HCT116 (cell line): Measurements from ENCODE around the gene GNB2. TPM values are rescaled to one million over a fixed set of nuclear protein-coding genes. Genes with fewer than 3 reads are reported as not detected.

ENCODE experiments used
- ATAC-seq: fragments of 200-7000 bp; cut with Tn5 transposase; 2 replicates; pipeline ENCODE4 v1.9.1; 2020; ENCODE audit warnings: mild to moderate bottlenecking, moderate library complexity
- BruUV-seq: library from RNA; stranded (reverse); fragments of 400-500 nt; replicated peaks from 2 replicates; lab custom pipeline; 2021; lab: Mats Ljungman, UMichigan
- CTCF ChIA-PET: fragments of 300-600 bp; sonication (Branson Sonifier 250); formaldehyde crosslinking; loops from one replicate; lab custom pipeline; 2021; ENCODE audit warnings: antibody characterized with exemption; lab: Charles Lee
- POLR2A ChIA-PET: fragments of 300-600, 350-600 bp; sonication (Branson Sonifier 250); formaldehyde crosslinking; loops from one replicate; lab custom pipeline; 2021; ENCODE audit warnings: antibody characterized with exemption; lab: Charles Lee
- RAD21 ChIA-PET, 2 experiments: fragments of 300-600 bp; sonication (Branson Sonifier 250); formaldehyde crosslinking; loops; one replicate each; lab custom pipeline; 2023; ENCODE audit warnings: low total read pairs in 2 of 2; ENCODE audit not compliant: uncharacterized antibody in 2 of 2, unreplicated experiment in 2 of 2, low non-redundant PET in 1 of 2; lab: Charles Lee
- DNase-seq: peaks from one replicate; pipeline ENCODE4 v3.0.0-alpha.2; 2010; ENCODE audit warnings: low read depth, low spot score
- H2AFZ ChIP-seq: fragments of 200-600 bp; shearing (Covaris generic), sonication (generic); 2 replicates; pipeline ENCODE4 v1.6.1; 2017; ENCODE audit warnings: low read depth, mixed run types, mixed read lengths, antibody characterized with exemption, low read length; ENCODE audit not compliant: poor library complexity, severe bottlenecking
- H3K27ac ChIP-seq: 2 replicates; pipeline ENCODE4 v1.5.1; 2012; ENCODE audit warnings: low read depth, low read length
- H3K27me3 ChIP-seq: fragments of 200-600 bp; sonication (generic); 2 replicates; pipeline ENCODE4 v1.6.1; 2016; ENCODE audit warnings: mixed run types, low read length, mixed read lengths; ENCODE audit not compliant: insufficient read depth
- H3K36me3 ChIP-seq, 2 experiments: fragments of 200-500 bp in 1 of 2; fragments of 200-600 bp in 1 of 2; sonication (Bioruptor generic) in 1 of 2; sonication (generic) in 1 of 2; 2 replicates each; pipeline versions ENCODE4 v1.5.1 to v1.6.1; 2014 to 2016; ENCODE audit warnings: low read length in 2 of 2, inconsistent platforms in 1 of 2, mixed read lengths in 1 of 2, mixed run types in 1 of 2; ENCODE audit not compliant: insufficient read depth in 2 of 2, control insufficient read depth in 1 of 2
- H3K4me1 ChIP-seq, 2 experiments: fragments of 200-600 bp in 1 of 2; sonication (generic) in 1 of 2; 2 replicates each; pipeline versions ENCODE4 v1.5.1 to v1.6.1; 2012 to 2017; ENCODE audit warnings: low read length in 2 of 2, inconsistent platforms in 1 of 2, mild to moderate bottlenecking in 1 of 2, mixed read lengths in 1 of 2, mixed run types in 1 of 2, moderate library complexity in 1 of 2; ENCODE audit not compliant: insufficient read depth in 2 of 2, control insufficient read depth in 1 of 2
- H3K4me2 ChIP-seq: fragments of 200-600 bp; sonication (generic); 2 replicates; pipeline ENCODE4 v1.6.1; 2017; ENCODE audit warnings: mixed run types, low read length, mixed read lengths
- H3K4me3 ChIP-seq, 2 experiments: fragments of 200-600 bp in 1 of 2; sonication (generic) in 1 of 2; replicated peaks in 1 of 2; 2 replicates each; pipeline ENCODE4 v1.5.1; 2011 to 2016; ENCODE audit warnings: low read length in 2 of 2, control low read depth in 1 of 2, low read depth in 1 of 2, mild to moderate bottlenecking in 1 of 2, mixed read lengths in 1 of 2, mixed run types in 1 of 2
- H3K79me2 ChIP-seq: fragments of 200-600 bp; sonication (generic); 2 replicates; pipeline ENCODE4 v1.6.1; 2017; ENCODE audit warnings: mild to moderate bottlenecking, mixed run types, low read length, moderate library complexity, mixed read lengths; ENCODE audit not compliant: insufficient read depth
- H3K9ac ChIP-seq: fragments of 200-600 bp; sonication (generic); 2 replicates; pipeline ENCODE4 v1.6.1; 2016; ENCODE audit warnings: low read length, mixed read lengths
- H3K9me2 ChIP-seq: fragments of 200-600 bp; sonication (generic), shearing (Covaris generic); 2 replicates; pipeline ENCODE4 v1.6.1; 2017; ENCODE audit warnings: mixed run types, mild to moderate bottlenecking, moderate library complexity; ENCODE audit not compliant: insufficient read depth
- H3K9me3 ChIP-seq, 2 experiments: fragments of 200-500 bp in 1 of 2; fragments of 200-600 bp in 1 of 2; sonication (Bioruptor generic) in 1 of 2; sonication (generic) in 1 of 2; 2 replicates each; pipeline ENCODE4 v1.6.1; 2014 to 2017; ENCODE audit warnings: low read length in 2 of 2, mixed read lengths in 2 of 2, inconsistent platforms in 1 of 2, low read depth in 1 of 2, mild to moderate bottlenecking in 1 of 2, mixed run types in 1 of 2, moderate library complexity in 1 of 2; ENCODE audit not compliant: control insufficient read depth in 1 of 2, insufficient read depth in 1 of 2
- H4K20me1 ChIP-seq: fragments of 200-600 bp; sonication (generic), shearing (Covaris generic); 2 replicates; pipeline ENCODE4 v1.6.1; 2017; ENCODE audit warnings: mixed run types, mild to moderate bottlenecking, moderate library complexity; ENCODE audit not compliant: insufficient read depth
- ATF3 ChIP-seq: IDR thresholded peaks from 2 replicates; pipeline ENCODE4 v1.6.1; 2012
- CBX3 ChIP-seq: IDR thresholded peaks from 2 replicates; pipeline ENCODE4 v1.6.1; 2012; ENCODE audit warnings: low read depth
- CEBPB ChIP-seq: IDR thresholded peaks from 2 replicates; pipeline ENCODE4 v1.6.1; 2012; ENCODE audit warnings: low read depth
- CTCF ChIP-seq, 3 experiments: fragments of 200-600 bp in 1 of 3; sonication (generic) in 1 of 3; IDR thresholded peaks in 2 of 3; conservative IDR thresholded peaks in 1 of 3; 2 replicates each; pipeline ENCODE4 v1.5.1; 2012 to 2017; ENCODE audit warnings: low read depth in 2 of 3, low read length in 2 of 3, antibody characterized with exemption in 1 of 3, borderline replicate concordance in 1 of 3, control low read depth in 1 of 3, mild to moderate bottlenecking in 1 of 3, mixed read lengths in 1 of 3, mixed run types in 1 of 3, moderate library complexity in 1 of 3; ENCODE audit not compliant: insufficient read depth in 1 of 3
- EGR1 ChIP-seq: IDR thresholded peaks from 2 replicates; pipeline ENCODE4 v1.6.1; 2012; ENCODE audit warnings: low read depth
- EZH2 ChIP-seq: fragments of 200-600 bp; sonication (generic); IDR thresholded peaks from 2 replicates; pipeline ENCODE4 v1.6.1; 2017; ENCODE audit warnings: antibody characterized with exemption, mixed run types
- FOSL1 ChIP-seq: IDR thresholded peaks from 2 replicates; pipeline ENCODE4 v1.6.1; 2012; ENCODE audit warnings: low read depth
- MAX ChIP-seq: IDR thresholded peaks from 2 replicates; pipeline ENCODE4 v1.6.1; 2012
- POLR2A ChIP-seq: IDR thresholded peaks from 2 replicates; pipeline ENCODE4 v1.7.0; 2011; ENCODE audit warnings: borderline replicate concordance; ENCODE audit not compliant: insufficient read depth, insufficient read length; ENCODE audit errors: extremely low read depth
- RAD21 ChIP-seq: IDR thresholded peaks from 2 replicates; pipeline ENCODE4 v1.6.1; 2012; ENCODE audit warnings: low read depth, mild to moderate bottlenecking
- SIN3A ChIP-seq: IDR thresholded peaks from 2 replicates; pipeline ENCODE4 v1.6.1; 2012; ENCODE audit warnings: low read depth
- SP1 ChIP-seq: IDR thresholded peaks from 2 replicates; pipeline ENCODE4 v1.6.1; 2012; ENCODE audit warnings: low read depth
- ZFX ChIP-seq: fragments of 450-650 bp; IDR thresholded peaks from 2 replicates; pipeline ENCODE4 v1.6.1; 2017
- intact Hi-C: fragments of 100-400 bp; cut with micrococcal nuclease; formaldehyde crosslinking; loops from 2 replicates; pipeline ENCODE4 v1.10.0; 2022
- total RNA-seq: library from RNA; stranded (reverse); gene quantifications from one replicate; pipeline ENCODE4 v1.2.1, GENCODE V29; 2021; ENCODE audit not compliant: unreplicated experiment

The GNB2 gene
- total RNA-seq, 1 experiment from 2014 or later = 246 TPM

DNA sequence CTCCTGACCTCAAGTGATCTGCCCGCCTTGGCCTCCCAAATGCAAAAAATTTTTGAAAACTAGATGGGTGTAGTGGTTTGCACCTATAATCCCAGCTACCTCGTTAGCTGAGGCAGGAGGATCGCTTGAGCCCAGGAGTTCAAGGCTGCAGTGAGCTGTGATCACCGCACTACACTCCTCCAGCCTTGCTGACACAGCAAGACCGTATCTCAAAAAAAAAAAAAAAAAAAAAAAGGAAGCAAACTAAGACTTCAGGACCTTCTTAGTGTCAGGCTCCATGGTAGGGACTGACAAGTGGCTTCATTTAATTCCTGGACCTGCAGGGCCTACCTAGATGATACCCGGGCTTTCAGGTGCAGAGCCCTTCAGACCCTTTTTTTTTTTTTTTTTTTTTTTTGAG lies 34.9 kb downstream of the GNB2 start:
- H3K27me3 ChIP-seq = no peaks in the 10 kb centered on the region
- peaks cover 8 to 20% of the 10 kb centered on the region in 2 experiments; a peak in 3 of 4 replicates for H3K4me1 ChIP-seq
- H3K9me2 ChIP-seq = no peaks in the 10 kb centered on the region
- ChIA-PET POLR2A (no interaction called here), CTCF (interaction anchor here (1.5 kb wide), 1 partner anchor 17 kb away, joined by 3 read pairs; no protein-coding TSS in a partner anchor), RAD21 (no interaction called here)
- no peaks in the 10 kb centered on the region for H3K9me3 ChIP-seq
- no peak overlapping the region for H2AFZ ChIP-seq
- H3K4me3 ChIP-seq = no peak overlapping the region
- intact Hi-C loops = loop anchor here (5.0 kb wide), 1 partner anchor 369 kb away; no protein-coding TSS in a partner anchor
- H3K4me2 ChIP-seq = no peak overlapping the region
- no peak for ATAC-seq
- H4K20me1 ChIP-seq = peaks cover 5% of the 10 kb centered on the region; the same call in 1 of the 2 replicates
- no peak overlapping the region for H3K9ac ChIP-seq
- no TSS peak for BruUV-seq
- no peak overlapping the region for H3K27ac ChIP-seq
- no peak for TF ChIP-seq SP1
- TF ChIP-seq EZH2 = no peak
- TF ChIP-seq CBX3 = no peak
- no peak for TF ChIP-seq EGR1
- TF ChIP-seq CTCF (IDR thresholded peaks at IDR 0.05 in 2 of 3, conservative IDR thresholded peaks at IDR 0.05 in 1 of 3; ENCODE audit: borderline replicate concordance in 1 of 3, insufficient read depth in 1 of 3, low read depth in 2 of 3, low read length in 2 of 3) = no peak
- TF ChIP-seq POLR2A = no peak
- H3K36me3 ChIP-seq = peaks cover 4 to 12% of the 10 kb centered on the region in 2 experiments; a peak in 3 of 4 replicates
- DNase-seq = no peak
- peaks cover 26% of the 10 kb centered on the region for H3K79me2 ChIP-seq

GRCh38 chr7:100710452-100710851 lies 36.9 kb downstream of the GNB2 start:
- no peak for TF ChIP-seq MAX
- TF ChIP-seq ZFX = no peak
- no peak for TF ChIP-seq CEBPB
- TF ChIP-seq FOSL1 = no peak
- no peak for TF ChIP-seq ATF3
- no peak for TF ChIP-seq EZH2
- no peak for TF ChIP-seq SIN3A
- no peak for TF ChIP-seq RAD21
- intact Hi-C loops = no loop called here
- Histone ChIP-seq H3K4me1 (peaks cover 4 to 12% of the 10 kb centered on the region in 2 experiments; a peak in 3 of 4 replicates), H3K36me3 (peaks cover 4 to 12% of the 10 kb centered on the region in 2 experiments; a peak in 3 of 4 replicates), H3K4me3 (no peak overlapping the region), H3K79me2 (peaks cover 26% of the 10 kb centered on the region), H3K9ac (no peak overlapping the region), H3K9me3 (no peaks in the 10 kb centered on the region), H3K27me3 (no peaks in the 10 kb centered on the region), H4K20me1 (peaks cover 5% of the 10 kb centered on the region; the same call in 1 of the 2 replicates), H3K4me2 (no peak overlapping the region), H3K27ac (no peak overlapping the region), H2AFZ (no peak overlapping the region), H3K9me2 (no peaks in the 10 kb centered on the region)
- no peak for ATAC-seq
- BruUV-seq = no TSS peak
- RAD21 ChIA-PET = no interaction called here
- CTCF ChIA-PET = interaction anchor here (1.6 kb wide), 1 partner anchor 15 kb away, joined by 4 read pairs; no protein-coding TSS in a partner anchor
- POLR2A ChIA-PET = interaction anchor here (0.6 kb wide), 1 partner anchor 140 kb away, joined by 3 read pairs; no protein-coding TSS in a partner anchor
- DNase-seq = no peak
